Karpas-422 (cell line): ENCODE measurements around the gene NMUR1. TPM values are rescaled to one million over a fixed set of nuclear protein-coding genes. Genes with fewer than 3 reads are reported as not detected.
"Not testable (repeated sequence)": the region's sequence is repeated elsewhere in the genome, so short reads cannot be mapped to it uniquely, and the experiment has no call there.

Experiments used
- DNase-seq: peaks from one replicate; pipeline ENCODE4 v3.0.0-alpha.2; 2015
- H2AFZ ChIP-seq: fragments of 200-600 bp; sonication (generic); 2 replicates; pipeline ENCODE4 v1.6.1; 2014; ENCODE audit warnings: antibody characterized with exemption, low read length, mixed read lengths
- H3K27ac ChIP-seq: fragments of 200-600 bp; sonication (generic); 2 replicates; pipeline ENCODE4 v1.5.1; 2014; ENCODE audit warnings: mild to moderate bottlenecking, low read length, moderate library complexity
- H3K27me3 ChIP-seq: fragments of 200-600 bp; sonication (generic); 2 replicates; pipeline ENCODE4 v1.6.1; 2014; ENCODE audit warnings: low read length, mixed read lengths
- H3K36me3 ChIP-seq: fragments of 200-600 bp; sonication (generic); 2 replicates; pipeline ENCODE4 v1.6.1; 2014; ENCODE audit warnings: low read length, mixed read lengths; ENCODE audit not compliant: insufficient read depth
- H3K4me1 ChIP-seq: fragments of 200-600 bp; sonication (generic); 2 replicates; pipeline ENCODE4 v1.6.1; 2014; ENCODE audit warnings: mild to moderate bottlenecking, low read length, mixed read lengths
- H3K4me2 ChIP-seq: fragments of 200-600 bp; sonication (generic); 2 replicates; pipeline ENCODE4 v1.6.1; 2014; ENCODE audit warnings: low read length, low read depth, mild to moderate bottlenecking; ENCODE audit not compliant: poor library complexity, severe bottlenecking
- H3K4me3 ChIP-seq: fragments of 200-600 bp; sonication (generic); 2 replicates; pipeline ENCODE4 v1.5.1; 2014; ENCODE audit warnings: mild to moderate bottlenecking, antibody characterized with exemption, low read length, mixed read lengths
- H3K79me2 ChIP-seq: fragments of 200-600 bp; sonication (generic); 2 replicates; pipeline ENCODE4 v1.6.1; 2014; ENCODE audit warnings: mild to moderate bottlenecking, low read length, mixed read lengths
- H3K9ac ChIP-seq: fragments of 200-600 bp; sonication (generic); 2 replicates; pipeline ENCODE4 v1.6.0; 2014; ENCODE audit warnings: low read length
- H3K9me2 ChIP-seq: fragments of 200-600 bp; sonication (generic), shearing (Covaris generic); replicated peaks from 2 replicates; pipeline ENCODE4 v1.6.0; 2014; ENCODE audit warnings: mild to moderate bottlenecking, low read length, moderate library complexity; ENCODE audit not compliant: insufficient read depth
- H3K9me3 ChIP-seq: fragments of 300-700, 200-600 bp; sonication (generic); 2 replicates; pipeline ENCODE4 v1.6.1; 2014; ENCODE audit warnings: low read length, mixed read lengths
- H4K20me1 ChIP-seq: fragments of 200-600 bp; sonication (generic); 2 replicates; pipeline ENCODE4 v1.6.1; 2014; ENCODE audit warnings: mild to moderate bottlenecking, antibody characterized with exemption, low read length, low read depth; ENCODE audit not compliant: insufficient read depth
- total RNA-seq: library from RNA; depleted of rRNA; stranded (reverse); fragments of >200 nt; shearing (Covaris generic); gene quantifications from 2 replicates; pipeline ENCODE4 v1.2.3, GENCODE V29; 2014; ENCODE audit warnings: low replicate concordance

The NMUR1 gene
- total RNA-seq, 1 experiment from 2014 or later: not detected

- not testable (repeated sequence) for H3K9me3 ChIP-seq, H3K79me2 ChIP-seq, DNase-seq, H3K36me3 ChIP-seq, H3K9ac ChIP-seq, H3K4me2 ChIP-seq, H3K27me3 ChIP-seq, H2AFZ ChIP-seq, H3K9me2 ChIP-seq, H3K27ac ChIP-seq, H4K20me1 ChIP-seq, H3K4me3 ChIP-seq
- peaks cover 15% of the 10 kb centered on the region for H3K4me1 ChIP-seq
These were observed 40.7 kb upstream of the NMUR1 start for GRCh38 chr2:231570915-231571314.

GRCh38 chr2:231568785-231569435 is 38.7 kb upstream of the NMUR1 start:
- Histone ChIP-seq H3K9me3 (no peaks in the 10 kb centered on the region), H2AFZ (no peak overlapping the region), H3K4me2 (no peak overlapping the region), H3K27ac (no peak overlapping the region), H3K4me1 (peaks cover 15% of the 10 kb centered on the region), H3K9ac (no peak overlapping the region; the same call in 1 of the 2 replicates), H3K79me2 (no peaks in the 10 kb centered on the region), H3K9me2 (no peaks in the 10 kb centered on the region), H3K36me3 (no peaks in the 10 kb centered on the region), H3K4me3 (no peak overlapping the region), H3K27me3 (no peaks in the 10 kb centered on the region), H4K20me1 (no peaks in the 10 kb centered on the region)
- no peak for DNase-seq

GRCh38 chr2:231568098-231568784 is 38.0 kb upstream of the NMUR1 start:
- H3K9me3 ChIP-seq: no peaks in the 10 kb centered on the region
- H3K4me3 ChIP-seq: no peak overlapping the region
- DNase-seq: no peak
- H3K27me3 ChIP-seq: no peaks in the 10 kb centered on the region
- H2AFZ ChIP-seq: no peak overlapping the region
- H3K4me1 ChIP-seq: peaks cover 15% of the 10 kb centered on the region
- no peaks in the 10 kb centered on the region for H3K79me2 ChIP-seq
- no peaks in the 10 kb centered on the region for H4K20me1 ChIP-seq
- H3K4me2 ChIP-seq: no peak overlapping the region
- no peak overlapping the region; the same call in 1 of the 2 replicates for H3K9ac ChIP-seq
- no peak overlapping the region for H3K27ac ChIP-seq
- H3K9me2 ChIP-seq: no peaks in the 10 kb centered on the region
- H3K36me3 ChIP-seq: no peaks in the 10 kb centered on the region

GRCh38 chr2:231567159-231567558 is 36.9 kb upstream of the NMUR1 start:
- no peak overlapping the region for H3K9ac ChIP-seq
- no peaks in the 10 kb centered on the region for H3K36me3 ChIP-seq
- no peak for DNase-seq
- H3K4me2 ChIP-seq: no peak overlapping the region
- no peaks in the 10 kb centered on the region for H4K20me1 ChIP-seq
- no peaks in the 10 kb centered on the region for H3K79me2 ChIP-seq
- H3K4me1 ChIP-seq: peaks cover 12% of the 10 kb centered on the region
- H3K27ac ChIP-seq: no peak overlapping the region
- no peaks in the 10 kb centered on the region for H3K27me3 ChIP-seq
- H2AFZ ChIP-seq: no peak overlapping the region
- H3K4me3 ChIP-seq: no peak overlapping the region
- no peaks in the 10 kb centered on the region for H3K9me3 ChIP-seq
- no peaks in the 10 kb centered on the region for H3K9me2 ChIP-seq

- no peaks in the 10 kb centered on the region for H4K20me1 ChIP-seq
- no peak for DNase-seq
- peaks cover 10% of the 10 kb centered on the region for H3K4me1 ChIP-seq
- H3K9me3 ChIP-seq: no peaks in the 10 kb centered on the region
- no peak overlapping the region for H3K4me2 ChIP-seq
- H3K36me3 ChIP-seq: no peaks in the 10 kb centered on the region
- H3K4me3 ChIP-seq: no peak overlapping the region
- H3K9ac ChIP-seq: no peak overlapping the region
- H3K27ac ChIP-seq: no peak overlapping the region
- H3K27me3 ChIP-seq: no peaks in the 10 kb centered on the region
- H2AFZ ChIP-seq: no peak overlapping the region
- no peaks in the 10 kb centered on the region for H3K9me2 ChIP-seq
- no peaks in the 10 kb centered on the region for H3K79me2 ChIP-seq
These were observed 35.8 kb upstream of the NMUR1 start for GRCh38 chr2:231565887-231566594.

GRCh38 chr2:231563378-231563961 is 33.2 kb upstream of the NMUR1 start:
- no peaks in the 10 kb centered on the region for H4K20me1 ChIP-seq
- no peaks in the 10 kb centered on the region for H3K79me2 ChIP-seq
- H3K9me3 ChIP-seq: no peaks in the 10 kb centered on the region
- DNase-seq: peak; percentile 84
- H3K27me3 ChIP-seq: no peaks in the 10 kb centered on the region
- peaks cover 2% of the 10 kb centered on the region for H3K4me1 ChIP-seq
- no peaks in the 10 kb centered on the region for H3K36me3 ChIP-seq
- no peak overlapping the region for H2AFZ ChIP-seq
- H3K9me2 ChIP-seq: no peaks in the 10 kb centered on the region
- H3K9ac ChIP-seq: no peak overlapping the region
- H3K27ac ChIP-seq: no peak overlapping the region
- H3K4me3 ChIP-seq: no peak overlapping the region
- H3K4me2 ChIP-seq: no peak overlapping the region

- Histone ChIP-seq H3K36me3 (no peaks in the 10 kb centered on the region), H3K9ac (0 out of 2 replicates have a peak overlapping the region, but pooled peaks have one; percentile 2), H3K27me3 (peaks cover 6% of the 10 kb centered on the region; the same call in 1 of the 2 replicates), H3K4me2 (no peak overlapping the region), H3K9me2 (no peaks in the 10 kb centered on the region), H3K27ac (no peak overlapping the region), H3K9me3 (peaks cover 8% of the 10 kb centered on the region; the same call in 1 of the 2 replicates), H2AFZ (no peak overlapping the region), H4K20me1 (no peaks in the 10 kb centered on the region), H3K79me2 (no peaks in the 10 kb centered on the region), H3K4me3 (no peak overlapping the region), H3K4me1 (no peaks in the 10 kb centered on the region)
- DNase-seq: peak; percentile 90
These were observed 27.4 kb upstream of the NMUR1 start for GRCh38 chr2:231557571-231558217.
